ENCODE measurements around the gene AGAP1.

The AGAP1 gene

GRCh38 chr2:235983016-235983415 is 489.2 kb downstream of the AGAP1 start:
- no peak for DNase-seq

- DNase-seq, result no peak
Observed at GRCh38 chr2:235984552-235984951, 490.7 kb downstream of the AGAP1 start.

GRCh38 chr2:235986361-235986760 is 492.5 kb downstream of the AGAP1 start:
- no peak for DNase-seq

GRCh38 chr2:235988271-235989015 is 494.6 kb downstream of the AGAP1 start:
- DNase-seq, result no peak

DNA sequence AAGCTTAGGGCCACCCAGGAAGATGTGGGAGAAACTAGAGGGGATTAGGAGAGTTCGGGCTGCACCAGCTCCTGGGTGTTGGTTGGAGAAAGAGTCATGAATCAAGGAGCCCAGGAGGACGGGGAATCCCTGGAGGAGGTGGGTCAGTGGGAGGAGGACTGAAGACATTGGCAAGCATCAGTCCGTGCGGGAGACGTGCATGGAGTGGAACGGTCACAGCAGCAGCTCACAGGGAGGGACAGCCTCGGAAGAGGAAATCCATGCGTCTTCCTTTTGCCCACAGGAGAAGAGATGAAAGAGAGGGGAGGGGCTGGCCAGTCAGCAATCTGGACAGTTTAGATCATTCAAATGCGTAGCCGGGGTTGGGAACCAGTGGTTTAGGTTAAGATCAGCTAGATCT is 495.7 kb downstream of the AGAP1 start:
- no peak for DNase-seq

- no peak for DNase-seq
Observed at GRCh38 chr2:235990344-235990743, 496.5 kb downstream of the AGAP1 start.

GRCh38 chr2:235992024-235992423 is 498.2 kb downstream of the AGAP1 start:
- no peak for DNase-seq

DNA sequence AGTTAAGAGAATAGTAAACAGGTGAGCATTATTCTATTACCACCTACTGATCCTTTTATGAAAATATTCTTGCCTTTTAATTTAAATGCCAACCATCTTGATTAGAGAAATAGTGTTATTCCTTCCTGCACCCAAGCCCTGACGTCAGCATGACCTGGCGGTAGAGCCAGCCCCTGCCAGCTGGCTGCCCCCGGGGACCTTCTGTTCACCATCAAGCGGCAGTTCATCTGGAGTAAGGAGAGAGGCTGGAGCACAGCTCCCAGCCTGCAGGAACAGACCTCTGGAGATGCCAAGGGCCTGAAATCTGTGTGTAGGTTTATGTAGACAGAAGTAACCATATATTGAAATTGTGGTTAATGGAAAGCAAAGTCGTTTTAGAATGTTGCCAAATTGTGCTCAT is 502.6 kb downstream of the AGAP1 start:
- DNase-seq, result no peak

- no peak for DNase-seq
Observed at GRCh38 chr2:235999011-235999410, 505.2 kb downstream of the AGAP1 start.

DNA sequence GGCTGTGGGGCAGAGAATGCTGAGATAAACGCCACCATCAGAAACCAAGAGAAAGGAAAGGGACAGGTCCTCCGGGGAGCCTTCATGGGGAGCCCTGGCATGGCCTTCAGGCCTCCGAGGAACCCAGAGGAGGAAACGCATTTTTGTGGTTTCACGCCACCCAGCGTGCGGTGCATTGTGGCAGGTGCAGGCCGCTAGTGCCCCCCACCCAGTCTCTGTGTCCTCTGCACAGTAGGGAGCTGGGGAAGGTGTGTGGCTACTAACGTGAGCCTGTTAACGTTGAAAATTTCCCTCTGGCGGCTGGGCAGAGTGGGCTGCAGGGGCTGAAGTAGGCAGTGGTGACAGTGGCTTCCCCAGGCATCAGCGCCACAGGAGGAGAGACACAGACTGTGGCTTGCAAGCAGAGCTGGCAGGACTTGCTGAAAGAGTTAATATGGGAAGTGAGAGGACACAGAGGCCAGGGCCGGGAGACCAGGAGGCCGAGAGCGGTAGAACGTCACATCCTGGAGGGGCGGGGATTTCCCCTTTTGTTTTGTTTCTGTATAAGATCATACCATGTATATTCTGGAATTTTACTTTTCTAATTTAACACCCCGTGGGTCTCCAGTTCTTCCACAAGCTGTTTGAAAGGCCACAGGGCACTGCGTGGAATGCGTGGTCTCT is 507.5 kb downstream of the AGAP1 start:
- DNase-seq, result no peak

DNA sequence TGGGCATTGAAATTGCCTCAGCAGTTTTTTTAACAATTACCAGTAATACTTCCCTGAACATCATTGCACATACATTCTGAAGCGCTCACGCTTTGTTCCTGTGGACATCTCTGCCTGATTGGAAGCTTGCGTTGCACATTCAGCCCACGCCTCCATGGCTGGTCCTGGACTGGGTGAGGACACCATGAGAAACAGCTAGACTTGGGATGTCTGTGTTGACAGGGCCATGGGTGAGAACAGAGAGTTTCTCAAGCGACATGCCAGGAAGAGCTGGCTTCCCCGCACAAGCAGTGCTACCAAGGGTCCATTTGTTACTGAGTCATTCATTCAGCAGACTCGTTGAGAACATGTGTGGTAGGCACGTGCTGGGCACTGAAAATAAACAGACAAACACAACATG is 508.0 kb downstream of the AGAP1 start:
- no peak for DNase-seq

- DNase-seq, result no peak
Observed at GRCh38 chr2:236008006-236008405, 514.2 kb downstream of the AGAP1 start.

DNA sequence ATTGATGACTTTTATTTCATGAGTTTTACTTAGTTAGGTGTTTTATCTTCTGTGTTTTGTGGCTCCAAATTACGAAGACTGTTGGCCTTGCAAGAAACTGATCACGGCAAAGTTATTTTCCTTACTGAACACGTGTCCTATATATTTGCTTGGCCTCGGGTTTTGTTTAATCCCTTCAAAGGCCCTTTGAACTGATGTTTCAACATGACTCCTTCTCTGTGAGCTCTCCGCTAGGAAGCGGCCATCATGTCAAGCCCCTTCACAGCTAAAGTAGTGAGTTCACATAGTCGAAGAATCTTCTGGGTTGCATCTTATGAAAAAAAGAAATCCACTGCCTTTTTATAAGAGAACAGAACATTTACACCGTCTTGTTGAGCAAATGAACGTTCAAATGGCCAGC is 515.0 kb downstream of the AGAP1 start:
- no peak for DNase-seq

DNA sequence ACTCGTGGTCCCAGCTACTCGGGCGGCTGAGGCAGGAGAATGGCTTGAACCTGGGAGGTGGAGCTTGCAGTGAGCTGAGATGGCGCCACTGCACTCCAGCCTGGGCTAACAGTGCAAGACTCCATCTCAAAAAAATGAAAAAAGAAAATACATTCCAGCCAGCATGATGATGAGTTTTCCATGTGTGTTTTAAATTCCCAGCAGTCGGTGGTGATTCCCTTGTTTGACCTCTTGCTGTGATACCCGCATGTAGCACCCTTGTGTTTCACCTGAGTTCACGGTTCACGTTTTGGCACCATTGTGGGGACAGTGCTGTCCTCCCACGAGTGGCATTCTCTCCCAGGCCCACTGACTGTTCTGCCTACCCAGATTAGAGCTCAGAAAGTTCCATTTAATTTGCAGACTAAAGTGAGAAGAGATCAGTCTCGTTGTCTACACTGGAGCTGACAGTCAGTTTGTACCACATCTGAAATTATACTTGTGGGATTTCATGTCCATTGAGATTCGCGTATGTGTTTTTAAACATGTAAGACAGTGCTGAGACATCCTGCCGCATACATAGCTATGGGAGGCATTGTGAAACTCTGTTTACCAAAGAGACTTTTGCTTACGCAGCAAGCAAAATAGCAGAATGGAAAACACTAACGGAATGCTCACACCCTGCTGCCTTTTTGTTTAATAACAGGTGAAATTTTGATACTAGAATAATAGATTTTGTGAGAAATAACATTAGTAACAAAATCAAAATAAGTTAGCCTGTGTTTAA is 517.3 kb downstream of the AGAP1 start:
- DNase-seq, result no peak

DNA sequence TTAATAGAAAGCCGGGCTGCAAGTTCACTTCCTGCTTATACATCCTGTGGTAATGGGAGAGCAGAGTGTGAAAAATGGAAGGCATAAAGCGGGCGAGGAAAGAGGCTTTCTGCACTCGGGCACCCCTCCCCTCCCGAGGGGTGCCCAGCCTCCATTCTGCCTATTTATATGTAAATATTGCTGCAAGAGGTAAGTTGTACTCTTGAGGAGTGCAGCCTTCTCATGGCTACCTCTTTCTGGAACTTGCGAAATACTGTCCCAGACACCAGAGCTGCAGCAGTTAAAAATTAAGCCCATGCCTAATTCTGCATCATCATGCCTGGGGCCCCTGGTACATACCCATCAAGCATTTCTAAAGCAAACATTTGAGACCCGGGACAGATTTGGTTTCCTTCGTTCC is 518.3 kb downstream of the AGAP1 start:
- no peak for DNase-seq

DNA sequence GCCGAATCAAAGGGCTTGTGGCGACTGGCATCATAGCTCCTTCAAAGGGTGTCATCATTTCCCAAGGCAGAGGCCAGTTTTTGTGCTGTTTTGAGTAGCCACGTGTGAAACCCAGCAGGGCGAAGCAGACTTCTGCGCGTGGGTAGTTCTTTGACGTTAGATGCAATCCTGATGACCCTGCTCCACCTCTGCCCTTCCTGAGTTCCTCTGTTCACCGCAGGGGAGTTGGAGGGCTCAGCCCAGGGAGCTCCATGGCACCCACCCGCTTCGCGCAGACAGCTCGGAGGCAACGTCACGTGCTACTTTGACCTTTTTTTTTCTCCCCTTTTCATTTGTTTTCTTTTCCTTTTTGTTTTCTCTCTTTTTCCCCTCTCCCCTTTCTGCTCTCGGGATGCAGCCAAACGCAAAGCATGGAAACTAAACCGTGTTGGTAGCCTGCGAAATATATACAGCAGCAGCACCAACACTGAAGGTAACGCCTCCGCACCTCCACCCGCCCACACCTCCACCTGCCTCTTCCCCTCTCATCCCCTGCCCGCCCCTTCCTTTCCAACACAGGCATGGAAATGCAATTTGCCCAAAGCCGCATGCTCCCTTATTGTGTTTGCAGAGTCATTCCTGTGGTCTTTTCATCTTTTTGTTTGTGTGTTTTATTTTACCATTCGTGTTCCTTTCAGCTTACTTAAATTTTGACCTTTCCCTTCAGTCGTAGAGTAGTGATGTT is 520.7 kb downstream of the AGAP1 start:
- no peak for DNase-seq

GRCh38 chr2:236015171-236015570 is 521.3 kb downstream of the AGAP1 start:
- DNase-seq, result no peak

DNA sequence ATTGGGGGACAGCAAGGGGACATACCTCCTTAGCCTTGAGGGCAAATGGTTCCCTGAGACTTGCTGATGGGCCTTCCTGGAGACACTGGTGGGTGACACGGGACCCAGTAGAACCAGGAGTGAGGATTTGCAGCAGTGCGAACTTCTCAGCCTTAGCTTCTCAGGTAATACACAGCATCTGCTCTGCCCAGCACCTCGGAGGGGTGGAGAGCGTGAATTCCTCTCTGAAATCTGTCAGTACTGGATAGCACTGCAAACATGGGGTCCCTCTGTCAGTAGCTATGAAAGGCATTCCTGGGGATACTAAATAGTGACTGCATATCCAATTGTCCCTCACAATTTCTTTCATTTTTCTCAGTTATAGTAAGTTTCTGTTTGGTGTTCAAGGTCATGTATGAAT is 522.7 kb downstream of the AGAP1 start:
- no peak for DNase-seq

GRCh38 chr2:236017446-236017845 is 523.6 kb downstream of the AGAP1 start:
- no peak for DNase-seq

DNA sequence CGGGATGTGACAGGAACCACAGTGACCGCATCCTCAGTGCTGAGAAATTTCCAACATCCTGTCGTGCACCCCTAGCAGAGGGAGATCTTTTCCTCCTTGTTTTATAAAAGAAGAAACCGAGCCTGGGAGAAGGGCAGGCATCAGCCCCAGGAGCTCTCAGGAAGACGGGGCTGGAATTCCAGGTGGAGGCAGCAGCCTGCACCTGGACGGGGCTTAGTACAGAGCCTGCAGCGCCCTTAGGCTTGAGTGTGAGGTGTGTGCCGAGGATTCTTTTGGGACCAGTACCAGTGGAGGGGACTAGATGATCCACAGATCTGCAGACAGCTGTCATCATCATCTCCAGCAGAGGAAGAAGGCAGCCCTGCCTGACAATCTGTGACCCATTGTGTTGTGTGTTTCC is 525.6 kb downstream of the AGAP1 start:
- no peak for DNase-seq

DNA sequence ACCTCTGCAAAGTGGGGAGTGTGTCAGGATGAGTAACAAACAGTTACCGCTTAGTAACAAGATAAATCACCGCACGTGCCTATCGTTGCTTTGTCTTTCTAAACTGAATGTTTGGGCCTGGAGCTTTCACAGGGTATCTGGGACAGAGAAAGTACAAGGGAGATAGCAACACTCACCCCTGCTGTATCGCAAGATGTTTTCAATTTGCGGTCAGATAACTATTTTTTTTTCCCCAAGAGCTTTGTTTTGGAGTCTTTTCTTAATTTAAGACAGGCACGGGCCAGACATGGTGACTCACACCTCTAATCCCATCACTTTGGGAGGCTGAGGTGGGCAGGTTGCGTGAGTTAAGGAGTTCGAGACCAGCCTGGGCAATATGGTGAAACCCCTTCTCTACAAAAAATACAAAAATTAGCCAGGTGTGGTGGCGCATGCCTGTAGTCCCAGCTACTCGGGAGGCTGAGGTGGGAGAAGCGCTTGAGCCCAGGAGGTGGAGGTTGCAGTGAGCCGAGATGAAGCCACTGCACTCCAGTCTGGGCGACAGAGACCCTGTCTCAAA is 527.7 kb downstream of the AGAP1 start:
- no peak for DNase-seq

DNA sequence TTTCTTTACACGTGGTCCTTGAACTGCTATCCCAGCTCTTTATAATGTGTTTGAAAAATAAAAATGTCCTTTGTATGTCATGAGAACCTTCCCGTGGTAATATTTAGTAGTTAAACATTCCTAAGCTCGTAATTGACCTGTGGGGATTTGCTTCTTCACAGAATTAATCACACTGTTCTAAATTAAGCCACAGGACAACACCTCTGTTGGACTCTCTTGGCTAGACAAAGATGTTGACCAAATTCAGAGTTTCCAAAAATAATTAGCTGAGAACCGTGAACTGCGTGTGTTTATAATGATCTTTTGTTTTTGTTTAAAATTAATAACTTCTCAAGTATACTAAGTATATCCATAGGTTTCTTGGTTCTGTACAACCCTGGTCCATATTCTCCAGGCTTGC is 528.3 kb downstream of the AGAP1 start:
- DNase-seq, result no peak

GRCh38 chr2:236025892-236026291 is 532.0 kb downstream of the AGAP1 start:
- no peak for DNase-seq

All from activated CD4-positive, alpha-beta T cell treated with anti-CD3 and anti-CD28 coated beads, Interleukin-2, amount 50 U/mL, for 1 hour (primary cell).